Central memory CD4-positive, alpha-beta T cell (primary cell): ENCODE data around the gene GPC5.

Experiments used
- DNase-seq: peaks from one replicate; pipeline ENCODE4 v3.0.0; 2022

The GPC5 gene

GRCh38 chr13:91598655-91599054 lies 200.2 kb downstream of the GPC5 start:
- DNase-seq = no peak

- DNase-seq = no peak
These were observed 202.9 kb downstream of the GPC5 start for GRCh38 chr13:91601273-91601672.

- DNase-seq = no peak
These were observed 203.4 kb downstream of the GPC5 start for GRCh38 chr13:91601807-91602206.

GRCh38 chr13:91609353-91609752 lies 210.9 kb downstream of the GPC5 start:
- DNase-seq = no peak

GRCh38 chr13:91618315-91618714 lies 219.9 kb downstream of the GPC5 start:
- no peak for DNase-seq

- DNase-seq = no peak
These were observed 222.3 kb downstream of the GPC5 start for GRCh38 chr13:91620670-91621141.

- no peak for DNase-seq
These were observed 222.7 kb downstream of the GPC5 start for GRCh38 chr13:91621161-91621560.

- DNase-seq = no peak
These were observed 223.5 kb downstream of the GPC5 start for GRCh38 chr13:91621963-91622362.

GRCh38 chr13:91622778-91623550 lies 224.5 kb downstream of the GPC5 start:
- no peak for DNase-seq

GRCh38 chr13:91627952-91628739 lies 229.7 kb downstream of the GPC5 start:
- no peak for DNase-seq

- DNase-seq = no peak
These were observed 232.5 kb downstream of the GPC5 start for GRCh38 chr13:91630946-91631345.

GRCh38 chr13:91632086-91632485 lies 233.7 kb downstream of the GPC5 start:
- no peak for DNase-seq

GRCh38 chr13:91639330-91639729 lies 240.9 kb downstream of the GPC5 start:
- no peak for DNase-seq

- DNase-seq = no peak
These were observed 245.0 kb downstream of the GPC5 start for GRCh38 chr13:91643394-91643793.

- DNase-seq = no peak
These were observed 246.4 kb downstream of the GPC5 start for GRCh38 chr13:91644806-91645205.

- no peak for DNase-seq
These were observed 249.1 kb downstream of the GPC5 start for GRCh38 chr13:91647361-91647990.

GRCh38 chr13:91648012-91648411 lies 249.6 kb downstream of the GPC5 start:
- no peak for DNase-seq

GRCh38 chr13:91649456-91649855 lies 251.0 kb downstream of the GPC5 start:
- DNase-seq = no peak

- no peak for DNase-seq
These were observed 254.2 kb downstream of the GPC5 start for GRCh38 chr13:91652404-91653301.

GRCh38 chr13:91655731-91656130 lies 257.3 kb downstream of the GPC5 start:
- no peak for DNase-seq

- no peak for DNase-seq
These were observed 258.9 kb downstream of the GPC5 start for GRCh38 chr13:91657283-91657682.

- DNase-seq = no peak
These were observed 261.0 kb downstream of the GPC5 start for GRCh38 chr13:91659256-91660075.
